HepG2 (cell line): Measurements from ENCODE around the gene ZBTB25. TPM values are rescaled to one million over a fixed set of nuclear protein-coding genes. Genes with fewer than 3 reads are reported as not detected.

Experiments used
- ATAC-seq: fragments of 200-7000 bp; cut with Tn5 transposase; 3 replicates; pipeline ENCODE4 v1.9.1; 2020; ENCODE audit warnings: mild to moderate bottlenecking, moderate library complexity
- BruUV-seq: library from RNA; stranded (reverse); fragments of 400-500 nt; replicated peaks from 2 replicates; lab custom pipeline; 2021; lab: Mats Ljungman, UMichigan
- CTCF ChIA-PET: fragments of 300-600 bp; formaldehyde crosslinking; extraction: SDS; loops from one replicate; lab custom pipeline; 2021; ENCODE audit warnings: low total read pairs, inconsistent platforms, low intra/inter-chr PET ratio; lab: Yijun Ruan, JAX
- POLR2A ChIA-PET: fragments of 350-600 bp; sonication (Branson Sonifier 250); formaldehyde crosslinking; loops from one replicate; lab custom pipeline; 2020; ENCODE audit warnings: antibody characterized with exemption, inconsistent platforms; lab: Yijun Ruan, JAX
- DNase-seq: peaks from one replicate; pipeline ENCODE4 v3.0.0-alpha.2; 2015; ENCODE audit warnings: low spot score
- FAIRE-seq: peaks from 3 replicates; lab custom pipeline; 2011; peaks lifted over from hg19 to GRCh38; lab: Jason Lieb, UNC
- H2AFZ ChIP-seq: one replicate; pipeline ENCODE4 v1.6.1; 2011; ENCODE audit warnings: low read length, inconsistent platforms
- H3K27ac ChIP-seq: fragments of 300-600 bp; 3 replicates; pipeline ENCODE4 v1.8.0; 2011; ENCODE audit warnings: mixed run types, mild to moderate bottlenecking, mixed read lengths, low read length, inconsistent platforms; ENCODE audit not compliant: insufficient read depth; ENCODE audit errors: extremely low read length
- H3K27me3 ChIP-seq, 2 experiments: fragments of 200-600 bp in 1 of 2; 2 replicates in 1 of 2; 3 replicates in 1 of 2; pipeline versions ENCODE4 v1.6.0 to v1.8.0; 2011; ENCODE audit warnings: low read length in 2 of 2, mild to moderate bottlenecking in 2 of 2, moderate library complexity in 2 of 2, inconsistent platforms in 1 of 2; ENCODE audit not compliant: insufficient read depth in 2 of 2, control insufficient read depth in 1 of 2
- H3K36me3 ChIP-seq, 2 experiments: fragments of 200-600 bp in 1 of 2; replicated peaks in 1 of 2; 2 replicates in 1 of 2; 3 replicates in 1 of 2; pipeline versions ENCODE4 v1.5.1 to v1.8.0; 2011; ENCODE audit warnings: low read length in 2 of 2, inconsistent platforms in 1 of 2; ENCODE audit not compliant: insufficient read depth in 2 of 2, control insufficient read depth in 1 of 2
- H3K4me1 ChIP-seq: 2 replicates; pipeline ENCODE4 v1.5.1; 2012; ENCODE audit warnings: low read length, inconsistent platforms; ENCODE audit not compliant: insufficient read depth
- H3K4me2 ChIP-seq: 2 replicates; pipeline ENCODE4 v1.6.0; 2011; ENCODE audit warnings: low read depth, low read length, inconsistent platforms
- H3K4me3 ChIP-seq, 3 experiments: fragments of 200-600 bp in 1 of 3; sonication (generic), shearing (Covaris generic) in 1 of 3; replicated peaks in 1 of 3; 2 replicates each; pipeline ENCODE4 v1.5.1; 2011 to 2016; ENCODE audit warnings: low read length in 3 of 3, inconsistent platforms in 2 of 3, low read depth in 2 of 3, mild to moderate bottlenecking in 2 of 3, control low read depth in 1 of 3, mixed read lengths in 1 of 3; ENCODE audit not compliant: insufficient read depth in 1 of 3
- H3K79me2 ChIP-seq: one replicate; pipeline ENCODE4 v1.6.1; 2011; ENCODE audit warnings: low read length, inconsistent platforms; ENCODE audit not compliant: insufficient read depth
- H3K9ac ChIP-seq: 2 replicates; pipeline ENCODE4 v1.6.0; 2011; ENCODE audit warnings: mild to moderate bottlenecking, low read depth, low read length, inconsistent platforms; ENCODE audit not compliant: insufficient read depth
- H3K9me3 ChIP-seq: 2 replicates; pipeline ENCODE4 v1.5.1; 2012; ENCODE audit warnings: mild to moderate bottlenecking, low read length
- H4K20me1 ChIP-seq: 2 replicates; pipeline ENCODE4 v1.6.0; 2011; ENCODE audit warnings: inconsistent platforms, mild to moderate bottlenecking, low read length, moderate library complexity; ENCODE audit not compliant: insufficient read depth
- CBFB ChIP-seq: sonication (generic); formaldehyde crosslinking; IDR thresholded peaks from 2 replicates; pipeline ENCODE4 v1.4.0; 2020; ENCODE audit warnings: missing genetic modification reagents
- ELF3 ChIP-seq: IDR thresholded peaks from 2 replicates; pipeline ENCODE4 v1.6.1; 2016; ENCODE audit warnings: missing genetic modification reagents, missing compliant biosample characterization
- NCOA1 ChIP-seq: sonication (generic); formaldehyde crosslinking; IDR thresholded peaks from 2 replicates; pipeline ENCODE4 v1.9.0; 2021; ENCODE audit warnings: missing genetic modification reagents
- NFRKB ChIP-seq: fragments of 450-650 bp; IDR thresholded peaks from 2 replicates; pipeline ENCODE4 v1.6.1; 2017
- RBAK ChIP-seq: sonication (generic); formaldehyde crosslinking; IDR thresholded peaks from 2 replicates; pipeline ENCODE4 v1.5.1; 2020; ENCODE audit warnings: mild to moderate bottlenecking, missing genetic modification reagents
- RFXANK ChIP-seq: IDR thresholded peaks from 2 replicates; pipeline ENCODE4 v1.6.1; 2016
- ZNF282 ChIP-seq: fragments of 450-650 bp; IDR thresholded peaks from 2 replicates; pipeline ENCODE4 v1.6.1; 2018; ENCODE audit not compliant: partially characterized antibody
- ZNF34 ChIP-seq: sonication (generic); formaldehyde crosslinking; IDR thresholded peaks from 2 replicates; pipeline ENCODE4 v1.4.0; 2020; ENCODE audit warnings: mild to moderate bottlenecking, missing genetic modification reagents, borderline replicate concordance
- ZNF616 ChIP-seq: sonication (generic); formaldehyde crosslinking; IDR thresholded peaks from 2 replicates; pipeline ENCODE4 v1.5.0; 2020; ENCODE audit warnings: low read depth, mild to moderate bottlenecking, missing genetic modification reagents
- ZNF619 ChIP-seq: sonication (generic); formaldehyde crosslinking; IDR thresholded peaks from 2 replicates; pipeline ENCODE4 v1.4.0; 2020; ENCODE audit warnings: mild to moderate bottlenecking, missing genetic modification reagents
- WGBS: methylation state at CpG from one replicate; pipeline ENCODE4 v1.1.6; 2017; ENCODE audit warnings: low lambda C conversion rate; 5-methylcytosine and 5-hydroxymethylcytosine counted together
- in situ Hi-C: cut with HindIII; loops from 2 replicates; pipeline ENCODE4 v1.10.0; 2017; ENCODE audit warnings: low pct_unique_long_range_greater_than_20kb; ENCODE audit not compliant: extremely low pct_ligation_motif_present
- intact Hi-C: fragments of 100-400 bp; cut with micrococcal nuclease; formaldehyde crosslinking; loops from one replicate; pipeline ENCODE4 v1.10.0; 2022; ENCODE audit not compliant: unreplicated experiment
- polyA plus RNA-seq, 8 experiments: library from polyadenylated mRNA; depleted of rRNA in 3 of 8; stranded (reverse) in 7 of 8; unstranded in 1 of 8; fragments of >200 nt; fragmentation: Illumina TruSeq in 4 of 8; extraction: Trizol in 4 of 8; gene quantifications; 2 replicates each; pipeline versions ENCODE4 v1.2.1 to v1.2.3, GENCODE V29; 2011 to 2016; ENCODE audit warnings: low read depth in 4 of 8, missing spikeins in 1 of 8, mixed read lengths in 1 of 8; ENCODE audit not compliant: insufficient read depth in 1 of 8
- total RNA-seq, 5 experiments: library from RNA; depleted of rRNA; stranded (reverse); fragments of >200 nt; fragmentation: Illumina TruSeq; extraction: Trizol; gene quantifications; 2 replicates each; pipeline ENCODE4 v1.2.3, GENCODE V29; 2016; ENCODE audit warnings: low read depth in 1 of 5
- TF ChIP-seq, protein P1 (sequence below): sonication (generic); formaldehyde crosslinking; conservative IDR thresholded peaks from 2 replicates; pipeline ENCODE4 v1.5.0; 2020; ENCODE audit warnings: missing genetic modification reagents

Gene ZBTB25
- total and polyA plus RNA-seq, 2 of the 13 experiments (the other 11 are each of a cell fraction or from before 2014, with no cell fraction given), result 3.5 to 7.6 TPM

GRCh38 chr14:64467566-64467965 is 36.1 kb downstream of the ZBTB25 start (continued):
- TF ChIP-seq, protein P1, sequence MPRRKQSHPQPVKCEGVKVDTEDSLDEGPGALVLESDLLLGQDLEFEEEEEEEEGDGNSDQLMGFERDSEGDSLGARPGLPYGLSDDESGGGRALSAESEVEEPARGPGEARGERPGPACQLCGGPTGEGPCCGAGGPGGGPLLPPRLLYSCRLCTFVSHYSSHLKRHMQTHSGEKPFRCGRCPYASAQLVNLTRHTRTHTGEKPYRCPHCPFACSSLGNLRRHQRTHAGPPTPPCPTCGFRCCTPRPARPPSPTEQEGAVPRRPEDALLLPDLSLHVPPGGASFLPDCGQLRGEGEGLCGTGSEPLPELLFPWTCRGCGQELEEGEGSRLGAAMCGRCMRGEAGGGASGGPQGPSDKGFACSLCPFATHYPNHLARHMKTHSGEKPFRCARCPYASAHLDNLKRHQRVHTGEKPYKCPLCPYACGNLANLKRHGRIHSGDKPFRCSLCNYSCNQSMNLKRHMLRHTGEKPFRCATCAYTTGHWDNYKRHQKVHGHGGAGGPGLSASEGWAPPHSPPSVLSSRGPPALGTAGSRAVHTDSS, result no peak

- in situ Hi-C loops (no loop called here), intact Hi-C loops (no loop called here)
- Histone ChIP-seq H3K79me2 (no peaks in the 10 kb centered on the region), H3K4me2 (no peak overlapping the region), H3K9me3 (no peaks in the 10 kb centered on the region), H2AFZ (no peak overlapping the region), H3K4me3 (no peak overlapping the region), H3K27ac (no peak overlapping the region), H3K4me1 (peaks cover 28% of the 10 kb centered on the region), H3K36me3 (no peaks in the 10 kb centered on the region), H4K20me1 (no peaks in the 10 kb centered on the region), H3K9ac (no peak overlapping the region), H3K27me3 (no peaks in the 10 kb centered on the region)
- CTCF ChIA-PET, result no interaction called here
- DNase-seq, result no peak
- no peak for ATAC-seq
- FAIRE-seq, result no peak
- TF ChIP-seq ZNF282 (no peak), NCOA1 (CRISPR knock-in tag) (no peak), RFXANK (CRISPR knock-in tag) (no peak), CBFB (CRISPR knock-in tag) (no peak), ELF3 (no peak), RBAK (no peak), ZNF34 (CRISPR knock-in tag) (no peak), NFRKB (no peak), ZNF616 (CRISPR knock-in tag) (no peak), ZNF619 (CRISPR knock-in tag) (no peak)
- BruUV-seq, result no TSS peak
- WGBS, result 92% methylated on average over 3 of the region's 3 CpGs
- POLR2A ChIA-PET, result no interaction called here
Measured at GRCh38 chr14:64467101-64467500, 36.5 kb downstream of the ZBTB25 start.
